WERI-Rb-1 (cell line): Measurements from ENCODE around the gene CHRM5.
"Not testable (repeated sequence)": the region's sequence is repeated elsewhere in the genome, so short reads cannot be mapped to it uniquely, and the experiment has no call there.

Experiments used
- DNase-seq: peaks from one replicate; pipeline ENCODE4 v3.0.0-alpha.2; 2020
- H3K27ac ChIP-seq: fragments of 250-450 bp; sonication (Bioruptor Pico); 2 replicates; pipeline ENCODE4 v1.5.1; 2020; ENCODE audit warnings: mild to moderate bottlenecking, moderate library complexity
- H3K27me3 ChIP-seq: fragments of 250-450 bp; sonication (Bioruptor Pico); 2 replicates; pipeline ENCODE4 v1.5.1; 2021; ENCODE audit warnings: mild to moderate bottlenecking, low read depth, moderate library complexity; ENCODE audit not compliant: insufficient read depth, severe bottlenecking
- H3K36me3 ChIP-seq: fragments of 250-450 bp; sonication (Bioruptor Pico); 2 replicates; pipeline ENCODE4 v1.5.1; 2020; ENCODE audit warnings: mild to moderate bottlenecking, moderate library complexity
- H3K4me3 ChIP-seq: 2 replicates; pipeline ENCODE4 v1.5.1; 2011; ENCODE audit warnings: low read depth, mild to moderate bottlenecking, control low read depth, low read length
- H3K9me3 ChIP-seq: fragments of 250-450 bp; sonication (Bioruptor Pico); 2 replicates; pipeline ENCODE4 v1.5.1; 2021; ENCODE audit warnings: mild to moderate bottlenecking, moderate library complexity; ENCODE audit not compliant: severe bottlenecking
- CTCF ChIP-seq: IDR thresholded peaks from 2 replicates; pipeline ENCODE4 v1.5.1; 2011; ENCODE audit warnings: low read depth, mild to moderate bottlenecking, control low read depth, inconsistent platforms, low read length

CHRM5 gene

DNA sequence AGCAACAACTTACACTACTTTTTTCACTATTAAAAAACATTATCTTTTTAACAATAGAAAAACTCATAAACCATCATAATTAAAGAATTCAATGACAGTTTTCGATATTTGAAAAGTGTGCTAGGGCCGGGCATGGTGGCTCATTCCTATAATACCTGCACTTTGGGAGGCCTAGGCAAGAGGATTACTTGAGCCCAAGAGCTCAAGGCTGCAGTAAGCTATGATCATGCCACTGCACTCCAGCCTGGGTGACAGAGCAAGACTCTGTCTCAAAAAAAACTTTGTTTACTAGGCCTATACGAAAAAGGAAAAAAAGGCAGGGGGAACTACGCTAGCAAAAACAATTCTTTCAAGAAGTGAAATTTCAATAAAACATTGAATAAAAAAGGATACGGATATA, 42.6 kb downstream of the CHRM5 start:
- no peaks in the 10 kb centered on the region for H3K27me3 ChIP-seq
- H3K36me3 ChIP-seq, result no peaks in the 10 kb centered on the region
- H3K27ac ChIP-seq, result no peak overlapping the region
- no peak for DNase-seq
- H3K9me3 ChIP-seq, result no peaks in the 10 kb centered on the region
- no peak overlapping the region for H3K4me3 ChIP-seq
- TF ChIP-seq CTCF, result no peak

- H3K27ac ChIP-seq, result no peak overlapping the region
- TF ChIP-seq CTCF, result no peak
- H3K27me3 ChIP-seq, result no peaks in the 10 kb centered on the region
- H3K4me3 ChIP-seq, result no peak overlapping the region
- no peak for DNase-seq
- H3K36me3 ChIP-seq, result no peaks in the 10 kb centered on the region
- H3K9me3 ChIP-seq, result no peaks in the 10 kb centered on the region
Observed at GRCh38 chr15:34011481-34011880, 43.2 kb downstream of the CHRM5 start.

GRCh38 chr15:34012461-34013028, 44.2 kb downstream of the CHRM5 start:
- no peak overlapping the region for H3K27ac ChIP-seq
- H3K4me3 ChIP-seq, result no peak overlapping the region
- H3K36me3 ChIP-seq, result no peaks in the 10 kb centered on the region
- no peaks in the 10 kb centered on the region for H3K9me3 ChIP-seq
- H3K27me3 ChIP-seq, result no peaks in the 10 kb centered on the region
- TF ChIP-seq CTCF, result no peak
- DNase-seq, result no peak

DNA sequence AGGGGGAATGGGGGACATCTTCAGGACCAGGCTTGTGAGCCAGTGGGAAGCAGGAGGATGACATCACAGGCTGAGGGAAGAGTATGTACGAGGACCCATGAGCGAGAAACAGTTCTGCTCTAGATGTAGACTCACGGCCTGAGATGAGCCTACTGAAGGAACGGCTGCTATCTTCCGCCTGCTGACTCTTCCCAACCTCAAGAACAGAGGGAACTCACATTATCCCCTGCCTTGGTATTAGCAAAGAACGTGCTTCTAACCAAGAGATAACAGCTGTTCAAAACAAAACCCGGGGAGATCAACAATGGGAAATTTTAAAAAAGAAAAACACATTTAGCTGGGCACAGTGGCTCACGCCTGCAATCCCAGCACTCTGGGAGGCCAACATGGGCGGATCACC, 45.4 kb downstream of the CHRM5 start:
- H3K4me3 ChIP-seq, result no peak overlapping the region
- no peak for DNase-seq
- no peak for TF ChIP-seq CTCF
- H3K27me3 ChIP-seq, result no peaks in the 10 kb centered on the region
- H3K36me3 ChIP-seq, result no peaks in the 10 kb centered on the region
- H3K27ac ChIP-seq, result no peak overlapping the region
- H3K9me3 ChIP-seq, result no peaks in the 10 kb centered on the region

- H3K36me3 ChIP-seq, result no peaks in the 10 kb centered on the region
- no peak for TF ChIP-seq CTCF
- no peak for DNase-seq
- H3K27ac ChIP-seq, result no peak overlapping the region
- H3K27me3 ChIP-seq, result no peaks in the 10 kb centered on the region
- no peaks in the 10 kb centered on the region for H3K9me3 ChIP-seq
- no peak overlapping the region for H3K4me3 ChIP-seq
Observed at GRCh38 chr15:34014556-34014955, 46.3 kb downstream of the CHRM5 start.

DNA sequence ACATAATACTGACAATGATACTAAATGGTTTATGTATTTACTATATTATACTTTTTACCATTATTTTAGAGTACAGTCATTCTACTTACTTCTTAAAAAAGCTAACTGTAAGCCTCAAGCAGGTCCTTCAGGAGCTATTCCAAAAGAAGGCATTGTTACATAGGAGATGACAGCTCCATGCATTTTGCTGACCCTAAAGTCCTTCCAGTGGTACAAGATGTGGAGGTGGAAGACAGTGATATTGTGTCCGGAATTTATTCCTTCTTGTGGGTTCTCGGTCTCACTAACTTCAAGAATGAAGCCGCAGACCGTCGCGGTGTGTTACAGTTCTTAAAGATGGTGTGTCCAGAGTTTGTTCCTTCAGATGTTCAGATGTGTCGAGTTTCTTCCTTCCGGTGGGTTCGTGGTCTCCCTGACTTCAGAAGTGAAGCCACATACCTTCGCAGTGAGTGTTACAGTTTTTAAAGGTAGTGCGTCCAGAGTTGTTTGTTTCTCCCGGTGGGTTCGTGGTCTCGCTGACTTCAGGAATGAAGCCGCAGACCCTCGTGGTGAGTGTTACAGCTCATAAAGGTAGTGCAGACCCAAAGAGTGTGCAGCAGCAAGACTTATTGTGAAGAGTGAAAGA, 49.8 kb downstream of the CHRM5 start:
- Histone ChIP-seq H3K36me3 (no peaks in the 10 kb centered on the region), H3K27ac (no peak overlapping the region), H3K27me3 (no peaks in the 10 kb centered on the region), H3K9me3 (no peaks in the 10 kb centered on the region), H3K4me3 (no peak overlapping the region)
- no peak for TF ChIP-seq CTCF
- DNase-seq, result no peak

- not testable (repeated sequence) for H3K36me3 ChIP-seq, H3K4me3 ChIP-seq, H3K27ac ChIP-seq, DNase-seq, H3K27me3 ChIP-seq, H3K9me3 ChIP-seq
Observed at GRCh38 chr15:34018738-34019137, 50.4 kb downstream of the CHRM5 start.
